Peyer's patch (tissue), 4 donors: ENCODE data around the gene VPS16.

Experiments used
- POLR2A ChIP-seq, 2 donors: fragments of 450-650 bp; IDR thresholded peaks; one replicate each; pipeline ENCODE4 v1.5.1; 2017; ENCODE audit warnings: antibody characterized with exemption in 2 of 2, mild to moderate bottlenecking in 2 of 2, moderate library complexity in 2 of 2
- TF ChIP-seq, protein P1 (sequence below), 6 experiments: fragments of 450-650 bp in 4 of 6; fragments of 200-600 bp in 2 of 6; sonication (generic) in 1 of 6; IDR thresholded peaks; one replicate each; pipeline ENCODE4 v1.5.1; 2017 to 2019; ENCODE audit warnings: antibody characterized with exemption in 6 of 6, mild to moderate bottlenecking in 3 of 6, moderate library complexity in 1 of 6

DNA sequence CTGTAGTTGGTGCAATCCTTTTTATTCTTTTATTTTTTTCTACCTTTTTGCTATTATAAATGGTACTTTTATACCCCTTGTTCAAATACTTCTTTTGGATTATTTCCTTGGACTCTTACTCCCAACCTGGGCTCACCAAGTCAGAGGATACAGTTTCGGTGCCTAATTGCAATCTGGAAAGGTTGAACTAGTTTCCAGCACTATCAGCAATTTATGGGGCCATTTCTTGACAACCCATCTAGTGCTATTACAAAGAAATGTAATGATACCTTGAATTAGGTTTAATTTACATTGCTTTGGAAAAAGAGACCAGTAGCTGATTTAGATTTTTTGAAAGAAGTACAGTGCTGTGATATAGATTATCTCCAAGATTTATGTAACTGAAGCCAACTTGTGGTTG lies 38.0 kb downstream of the VPS16 start:
- TF ChIP-seq, protein P1, sequence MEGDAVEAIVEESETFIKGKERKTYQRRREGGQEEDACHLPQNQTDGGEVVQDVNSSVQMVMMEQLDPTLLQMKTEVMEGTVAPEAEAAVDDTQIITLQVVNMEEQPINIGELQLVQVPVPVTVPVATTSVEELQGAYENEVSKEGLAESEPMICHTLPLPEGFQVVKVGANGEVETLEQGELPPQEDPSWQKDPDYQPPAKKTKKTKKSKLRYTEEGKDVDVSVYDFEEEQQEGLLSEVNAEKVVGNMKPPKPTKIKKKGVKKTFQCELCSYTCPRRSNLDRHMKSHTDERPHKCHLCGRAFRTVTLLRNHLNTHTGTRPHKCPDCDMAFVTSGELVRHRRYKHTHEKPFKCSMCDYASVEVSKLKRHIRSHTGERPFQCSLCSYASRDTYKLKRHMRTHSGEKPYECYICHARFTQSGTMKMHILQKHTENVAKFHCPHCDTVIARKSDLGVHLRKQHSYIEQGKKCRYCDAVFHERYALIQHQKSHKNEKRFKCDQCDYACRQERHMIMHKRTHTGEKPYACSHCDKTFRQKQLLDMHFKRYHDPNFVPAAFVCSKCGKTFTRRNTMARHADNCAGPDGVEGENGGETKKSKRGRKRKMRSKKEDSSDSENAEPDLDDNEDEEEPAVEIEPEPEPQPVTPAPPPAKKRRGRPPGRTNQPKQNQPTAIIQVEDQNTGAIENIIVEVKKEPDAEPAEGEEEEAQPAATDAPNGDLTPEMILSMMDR (IDR thresholded peaks at IDR 0.05), result no peak
- no peak for TF ChIP-seq POLR2A (IDR thresholded peaks at IDR 0.05)
